HL-60 (cell line): ENCODE results near the gene TCF25.

Experiments
- CTCF ChIP-seq: IDR thresholded peaks from one replicate; pipeline ENCODE4 v1.5.1; 2011; ENCODE audit warnings: low read length, control low read depth, inconsistent platforms; ENCODE audit not compliant: insufficient read depth
- GABPA ChIP-seq: IDR thresholded peaks from 2 replicates; pipeline ENCODE4 v1.6.1; 2012; ENCODE audit warnings: low read depth
- POLR2AphosphoS5 ChIP-seq: IDR thresholded peaks from 2 replicates; pipeline ENCODE4 v1.6.1; 2012; ENCODE audit warnings: low read depth
- REST ChIP-seq: IDR thresholded peaks from 2 replicates; pipeline ENCODE4 v1.6.1; 2012; ENCODE audit warnings: low read depth; ENCODE audit not compliant: insufficient replicate concordance

- TF ChIP-seq CTCF (no peak), POLR2AphosphoS5 (no peak), GABPA (no peak), REST (no peak)
Observed at GRCh38 chr16:89900885-89901284, 27.5 kb downstream of the TCF25 start.
